HG03520 (cell line): ENCODE measurements around the gene EPS8L1.

Experiments used
- ATAC-seq: cut with Tn5 transposase; IDR thresholded peaks from one replicate; pipeline ENCODE4 v1.9.1; 2021; ENCODE audit warnings: mild to moderate bottlenecking, moderate library complexity; ENCODE audit not compliant: unreplicated experiment

EPS8L1 gene

GRCh38 chr19:55079400-55080038, 3.9 kb downstream of the EPS8L1 start:
- no peak for ATAC-seq

GRCh38 chr19:55080121-55080967, 4.7 kb downstream of the EPS8L1 start:
- ATAC-seq: no peak

GRCh38 chr19:55080968-55081769, 5.5 kb downstream of the EPS8L1 start:
- no peak for ATAC-seq

DNA sequence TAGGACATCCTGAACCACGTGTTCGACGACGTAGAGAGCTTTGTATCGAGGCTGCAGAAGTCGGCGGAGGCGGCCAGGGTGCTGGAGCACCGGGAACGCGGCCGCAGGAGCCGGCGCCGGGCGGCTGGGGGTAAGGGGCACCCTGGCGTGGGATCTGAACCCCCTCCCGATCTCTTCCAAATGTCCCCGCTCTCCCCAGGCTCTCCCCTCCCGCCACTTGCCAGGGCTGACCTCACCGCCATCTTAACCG, 6.0 kb downstream of the EPS8L1 start:
- ATAC-seq: no peak

DNA sequence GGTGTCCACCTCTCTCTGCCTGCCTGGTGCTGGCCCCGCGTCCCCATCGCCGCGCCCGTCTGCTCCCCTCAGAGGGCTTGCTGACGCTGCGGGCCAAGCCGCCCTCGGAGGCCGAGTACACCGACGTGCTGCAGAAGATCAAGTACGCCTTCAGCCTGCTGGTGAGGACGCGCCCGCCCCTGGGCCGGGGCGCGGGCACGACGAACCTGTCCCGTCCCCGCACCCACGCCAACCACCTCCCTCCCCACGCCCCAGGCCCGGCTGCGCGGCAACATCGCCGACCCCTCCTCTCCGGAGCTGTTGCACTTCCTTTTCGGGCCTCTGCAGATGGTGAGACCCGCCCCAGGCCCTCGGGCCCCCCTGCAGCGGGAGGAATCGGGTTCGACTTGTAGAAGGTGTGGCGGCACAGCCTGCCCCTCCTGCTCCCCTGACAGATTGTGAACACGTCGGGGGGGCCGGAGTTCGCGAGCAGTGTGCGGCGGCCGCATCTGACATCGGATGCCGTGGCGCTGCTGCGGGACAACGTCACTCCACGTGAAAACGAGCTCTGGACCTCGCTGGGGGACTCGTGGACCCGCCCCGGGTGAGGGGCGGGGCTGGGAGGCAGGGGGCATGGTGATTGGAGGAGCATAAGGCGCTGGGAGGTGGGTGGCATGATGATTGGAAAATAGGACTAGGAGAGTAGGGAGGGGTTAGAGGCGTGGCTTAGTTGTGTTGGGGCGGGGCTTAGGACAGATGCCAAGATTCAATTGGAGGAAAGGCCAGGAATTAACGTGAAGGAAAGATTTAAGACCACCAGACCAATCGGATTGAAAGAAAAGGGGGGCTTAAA, 6.6 kb downstream of the EPS8L1 start:
- no peak for ATAC-seq

DNA sequence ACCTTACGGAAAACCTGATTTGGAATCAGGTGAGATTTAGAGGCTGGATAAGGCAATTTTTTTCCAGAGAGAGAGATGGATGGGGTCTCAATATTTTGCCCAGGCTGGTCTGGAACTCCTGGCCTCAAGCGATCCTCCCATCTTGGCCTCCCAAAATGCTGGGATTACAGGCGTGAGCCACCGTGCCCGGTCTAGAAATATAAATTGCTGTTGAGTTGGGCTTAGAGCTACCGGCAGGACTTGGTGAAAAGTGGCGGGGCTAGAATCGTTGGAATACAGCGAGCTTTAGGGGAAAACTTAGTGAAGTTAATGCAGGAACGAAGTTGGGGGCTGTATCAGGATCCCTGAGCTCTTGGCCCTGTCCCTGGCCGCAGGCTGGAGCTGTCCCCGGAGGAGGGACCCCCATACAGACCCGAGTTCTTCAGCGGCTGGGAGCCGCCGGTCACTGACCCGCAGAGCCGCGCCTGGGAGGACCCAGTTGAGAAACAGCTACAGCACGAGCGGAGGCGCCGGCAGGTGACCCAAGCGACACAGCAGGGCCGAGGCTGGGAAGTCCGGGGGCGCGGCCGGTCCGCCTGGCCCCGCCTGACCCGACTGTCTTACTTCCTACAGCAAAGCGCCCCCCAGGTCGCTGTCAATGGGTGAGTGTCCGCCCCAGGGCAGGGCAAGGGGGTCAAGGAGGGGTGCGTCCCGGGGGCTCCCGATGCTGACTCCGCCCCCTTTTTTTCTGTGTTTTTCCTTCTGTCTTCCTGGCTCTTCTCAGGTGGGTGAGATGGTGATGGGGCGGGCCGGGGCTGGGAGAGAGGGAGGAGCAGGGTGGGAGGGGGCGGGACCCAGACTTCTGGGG, 7.6 kb downstream of the EPS8L1 start:
- no peak for ATAC-seq

GRCh38 chr19:55084416-55084815, 8.7 kb downstream of the EPS8L1 start:
- no peak for ATAC-seq

GRCh38 chr19:55085923-55086715, 10.4 kb downstream of the EPS8L1 start:
- no peak for ATAC-seq

DNA sequence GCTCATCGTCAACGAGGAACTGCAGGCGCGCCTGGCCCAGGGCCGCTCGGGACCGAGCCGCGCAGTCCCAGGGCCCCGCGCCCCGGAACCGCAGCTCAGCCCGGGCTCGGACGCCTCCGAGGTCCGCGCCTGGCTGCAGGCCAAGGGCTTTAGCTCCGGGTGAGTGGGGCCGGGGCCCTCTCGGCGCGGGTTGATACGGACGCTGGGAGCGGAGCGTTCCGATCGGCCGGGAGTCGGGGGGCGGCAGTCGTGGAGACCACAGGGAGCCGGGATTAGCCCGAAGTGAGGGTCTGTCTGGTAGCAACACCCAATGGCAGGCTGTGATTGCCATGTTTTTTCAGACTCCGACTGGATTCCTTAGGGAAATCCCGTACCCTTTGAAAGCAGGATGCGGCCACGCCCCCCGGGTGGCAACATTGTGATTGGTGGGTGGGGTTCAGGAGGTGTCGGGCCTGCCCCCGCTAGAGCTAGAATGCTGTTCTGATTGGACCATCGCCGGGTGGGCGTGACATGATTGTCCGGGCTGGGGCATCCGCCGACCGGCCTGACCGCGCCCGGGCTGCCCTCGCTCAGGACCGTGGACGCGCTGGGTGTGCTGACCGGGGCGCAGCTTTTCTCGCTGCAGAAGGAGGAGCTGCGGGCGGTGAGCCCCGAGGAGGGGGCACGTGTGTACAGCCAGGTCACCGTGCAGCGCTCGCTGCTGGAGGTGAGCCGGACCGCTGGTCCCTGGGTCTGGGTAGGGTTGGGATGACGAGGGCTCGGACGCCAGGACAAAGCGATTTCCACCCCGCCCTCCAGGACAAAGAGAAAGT, 11.3 kb downstream of the EPS8L1 start:
- no peak for ATAC-seq

GRCh38 chr19:55087542-55087901, 11.9 kb downstream of the EPS8L1 start:
- no peak for ATAC-seq

DNA sequence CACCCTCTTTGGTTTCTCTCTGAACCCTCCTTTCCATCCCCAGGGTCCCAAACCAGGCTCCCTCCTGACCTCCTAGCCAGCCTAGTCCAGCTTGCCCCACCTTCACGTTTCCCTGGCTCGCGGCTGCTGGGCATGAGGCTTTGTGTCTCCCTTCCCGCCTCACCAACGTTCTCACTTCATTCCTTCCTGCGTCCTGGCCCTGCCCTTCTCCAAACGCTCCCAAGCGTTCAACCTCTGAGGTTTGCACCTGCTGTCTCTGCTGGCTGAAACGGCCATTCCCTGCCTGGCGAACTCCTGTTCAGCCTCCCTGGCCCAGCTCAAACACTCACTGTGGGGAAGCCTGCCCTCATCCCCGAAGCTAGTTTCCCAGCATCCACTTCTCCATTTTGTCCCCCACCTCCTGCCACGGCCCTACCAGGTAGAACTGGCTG, 12.4 kb downstream of the EPS8L1 start:
- ATAC-seq: no peak

- ATAC-seq: no peak
Measured at GRCh38 chr19:55088543-55089341, 13.1 kb downstream of the EPS8L1 start.

DNA sequence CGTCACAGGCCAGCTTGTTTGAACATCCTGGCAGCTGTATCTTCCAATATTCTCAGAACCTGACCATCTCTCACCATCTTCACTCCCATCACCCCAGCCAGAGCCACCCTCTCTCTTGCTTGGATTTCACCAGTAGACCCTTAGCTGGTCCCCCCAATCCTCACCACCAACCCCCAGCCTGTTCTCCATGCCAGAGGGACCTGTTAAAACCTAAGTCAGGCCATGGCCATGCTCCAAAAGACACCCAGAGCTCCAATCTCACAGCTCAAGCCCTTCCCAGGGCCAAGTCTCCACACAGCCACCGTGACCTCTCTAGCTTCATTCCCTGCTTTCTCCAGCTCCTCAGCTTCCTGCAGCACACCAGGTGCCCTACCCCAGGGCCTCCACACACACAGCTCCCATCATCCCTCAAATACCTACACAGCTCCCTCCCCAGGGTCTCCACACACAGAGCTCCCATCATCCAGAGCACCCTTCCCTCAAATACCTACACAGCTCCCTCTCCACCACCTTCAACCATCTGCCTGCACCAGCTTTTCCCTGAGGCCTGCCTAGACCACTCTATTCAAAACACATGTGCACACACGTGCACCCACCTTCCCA, 13.8 kb downstream of the EPS8L1 start:
- no peak for ATAC-seq

DNA sequence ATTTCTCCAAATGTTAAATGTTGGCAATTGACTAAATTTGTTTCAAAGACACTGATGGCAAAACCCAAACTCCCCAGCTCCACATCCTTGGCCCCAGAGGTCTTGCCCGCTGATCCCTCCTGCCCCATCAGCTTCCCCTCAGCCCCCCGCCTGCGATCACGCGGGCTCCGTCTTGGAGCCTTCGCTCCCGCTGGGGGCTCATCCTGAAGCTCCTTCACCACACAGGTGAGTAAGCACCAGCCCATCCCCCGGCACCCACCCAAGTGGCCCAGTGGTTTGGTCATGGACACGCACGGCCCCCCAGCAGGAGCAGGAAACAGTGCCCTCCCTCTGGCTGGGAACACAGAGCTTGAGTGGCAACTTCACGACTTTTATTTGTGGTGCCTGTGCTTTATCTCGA, 14.9 kb downstream of the EPS8L1 start:
- no peak for ATAC-seq

- ATAC-seq: no peak
Measured at GRCh38 chr19:55091126-55091910, 15.6 kb downstream of the EPS8L1 start.

DNA sequence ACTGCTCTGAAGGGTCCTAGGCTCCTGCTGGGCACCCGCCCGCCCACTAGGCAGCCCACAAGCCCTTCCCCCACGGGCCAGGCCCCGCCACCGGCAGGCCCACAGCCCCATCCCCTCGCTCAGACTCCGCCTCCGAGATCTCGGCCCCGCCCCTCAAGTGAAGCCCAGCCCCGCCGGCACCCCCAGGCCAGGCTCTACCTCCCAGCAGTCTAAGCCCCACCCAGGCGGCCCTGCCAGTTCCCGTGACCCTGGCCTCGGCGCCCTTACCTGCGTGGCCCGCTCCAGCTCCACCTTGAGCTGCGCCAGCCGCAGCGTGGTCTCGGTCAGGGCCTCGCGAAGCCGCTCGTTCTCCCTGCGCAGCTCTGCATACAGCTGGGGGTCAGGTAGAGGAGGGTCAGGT, 16.3 kb downstream of the EPS8L1 start:
- no peak for ATAC-seq
